Stimulated activated CD8-positive, alpha-beta memory T cell treated with anti-CD3 and anti-CD28 coated beads, Interleukin-12 subunit alpha, Interleukin-12 subunit beta, amount 100 ng/mL, for 24 hours (primary cell): ENCODE data around the gene REXO4.
"Not testable (repeated sequence)": the region's sequence is repeated elsewhere in the genome, so short reads cannot be mapped to it uniquely, and the experiment has no call there.

ENCODE experiments used
- DNase-seq: peaks from one replicate; pipeline ENCODE4 v3.0.0-alpha.2; 2020; ENCODE audit errors: extremely low read depth

Gene REXO4

DNA sequence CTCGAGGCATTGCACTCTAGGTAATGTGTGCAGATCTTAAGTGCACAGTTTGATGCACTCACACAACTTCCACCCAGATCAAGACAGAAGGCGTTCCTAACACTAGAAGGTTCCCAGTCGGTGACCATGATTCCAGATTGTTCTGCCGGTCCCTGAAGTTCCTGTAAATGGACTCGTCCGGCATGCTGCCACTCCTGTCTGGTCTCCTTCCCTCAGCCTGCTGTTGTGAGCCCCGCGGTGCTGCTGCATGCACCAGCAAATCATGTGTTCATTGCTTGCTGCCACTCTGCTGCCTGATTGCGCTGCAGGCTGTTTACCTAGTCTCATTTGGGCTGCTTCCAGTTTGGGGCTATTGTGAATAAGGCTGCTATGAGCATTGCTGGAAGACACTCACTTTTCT is 30.1 kb downstream of the REXO4 start:
- DNase-seq = no peak

DNA sequence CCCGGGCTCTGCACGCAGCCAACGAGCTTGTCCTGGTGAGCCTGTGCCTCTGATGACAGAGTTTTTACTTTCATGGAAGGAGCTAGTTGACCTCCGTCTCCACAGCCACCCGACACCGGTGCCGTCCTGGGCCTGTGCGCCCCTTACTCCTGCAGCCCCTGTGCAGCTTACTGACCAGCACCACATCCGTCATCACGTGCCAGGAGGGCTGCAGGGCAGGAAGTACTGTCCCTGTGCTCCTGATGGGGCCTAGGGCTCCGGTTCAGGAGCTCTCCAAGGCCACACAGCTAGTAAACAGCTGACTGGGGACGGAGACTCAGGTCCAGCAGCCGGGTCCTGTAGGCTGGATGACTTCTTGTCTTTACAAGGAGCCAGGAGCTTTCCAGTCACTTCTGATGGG is 31.5 kb downstream of the REXO4 start:
- no peak for DNase-seq

DNA sequence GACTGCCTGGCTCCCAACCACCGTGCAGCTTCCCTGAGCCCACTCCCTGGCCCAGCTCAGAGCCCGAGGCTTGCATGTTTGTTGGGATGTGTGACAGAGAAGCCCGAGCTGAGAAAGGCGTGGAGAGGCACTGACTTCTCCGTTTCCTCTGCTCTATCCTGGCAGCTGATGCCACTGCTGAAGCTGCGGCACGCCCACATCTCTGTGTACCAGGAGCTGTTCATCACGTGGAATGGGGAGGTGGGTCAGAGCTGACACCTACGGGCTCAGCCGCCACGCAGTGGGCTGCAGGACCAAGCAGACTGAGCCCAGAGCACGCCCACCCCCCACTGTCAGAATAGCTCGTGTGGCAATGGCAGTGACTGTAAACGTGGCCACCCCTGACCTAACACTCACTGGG is 32.4 kb downstream of the REXO4 start:
- DNase-seq = no peak

DNA sequence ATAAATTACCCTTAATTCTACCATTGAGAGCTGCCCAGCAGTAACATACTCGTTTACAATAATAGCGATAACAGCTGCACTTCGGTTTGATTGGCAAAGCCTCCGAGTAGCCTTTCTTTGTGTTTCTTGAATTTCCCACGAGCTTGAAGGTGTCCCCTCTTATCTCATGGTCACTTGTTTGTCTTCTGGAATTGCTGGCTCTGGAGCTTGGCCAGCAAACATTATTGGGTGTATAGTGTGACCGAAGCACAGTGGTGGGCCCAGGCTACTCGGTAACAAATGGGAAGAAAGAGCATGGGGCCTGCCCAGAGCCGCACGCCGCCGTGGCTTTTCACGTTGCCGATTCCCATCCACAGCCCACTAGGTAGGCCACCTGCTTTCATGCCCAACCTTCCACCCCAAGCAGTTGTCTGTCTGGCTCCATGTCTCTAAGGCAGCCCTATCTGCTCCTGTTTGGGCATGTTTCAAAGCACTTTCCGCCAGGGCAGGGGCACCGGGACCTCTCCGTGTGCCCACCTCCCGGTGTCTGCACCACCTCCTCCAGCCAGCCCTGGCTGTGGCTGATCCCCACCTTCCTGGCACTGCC is 33.0 kb downstream of the REXO4 start:
- no peak for DNase-seq

DNA sequence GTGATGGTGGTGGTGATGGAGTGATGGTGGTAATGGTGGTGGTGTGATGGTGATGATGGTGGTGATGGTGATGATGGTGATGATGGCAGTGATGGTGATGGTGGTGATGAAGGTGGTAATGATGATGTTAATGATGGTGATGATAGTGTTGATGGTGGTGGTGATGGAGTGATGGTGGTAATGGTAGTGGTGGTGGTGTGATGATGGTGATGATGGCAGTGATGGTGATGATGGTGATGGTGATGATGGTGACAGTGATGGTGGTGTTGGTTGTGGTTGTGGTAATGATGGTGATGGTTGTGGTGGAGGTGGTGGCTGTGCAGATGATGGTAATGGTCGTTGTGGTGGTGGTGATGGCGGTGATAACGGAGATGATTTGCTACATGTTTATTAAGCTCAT is 34.4 kb downstream of the REXO4 start:
- DNase-seq = no peak

DNA sequence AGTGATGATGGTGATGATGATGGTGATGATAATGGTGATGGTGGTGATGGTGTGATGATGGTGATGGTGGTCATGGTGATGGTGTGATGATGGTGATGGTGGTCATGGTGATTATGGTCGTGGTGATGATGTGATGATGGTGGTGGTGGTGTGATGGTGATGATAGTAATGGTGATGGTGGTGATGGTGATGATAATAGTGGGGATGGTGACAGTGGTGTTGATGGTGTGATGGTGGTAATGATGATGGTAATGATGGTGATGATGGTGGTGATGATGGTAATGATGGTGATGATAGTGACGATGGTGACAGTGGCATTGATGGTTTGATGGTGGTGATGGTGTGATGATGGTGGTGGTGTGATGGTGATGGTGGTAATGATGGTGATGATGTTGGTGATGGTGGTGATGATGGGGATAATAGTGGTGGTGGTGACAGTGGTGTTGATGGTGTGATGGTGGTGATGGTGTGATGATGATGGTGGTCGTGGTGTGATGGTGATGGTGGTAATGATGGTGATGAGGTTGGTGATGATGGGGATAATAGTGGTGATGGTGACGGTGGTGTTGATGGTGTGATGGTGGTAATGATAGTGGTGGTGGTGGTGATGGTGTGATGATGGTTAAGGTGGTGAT is 35.2 kb downstream of the REXO4 start:
- no peak for DNase-seq

DNA sequence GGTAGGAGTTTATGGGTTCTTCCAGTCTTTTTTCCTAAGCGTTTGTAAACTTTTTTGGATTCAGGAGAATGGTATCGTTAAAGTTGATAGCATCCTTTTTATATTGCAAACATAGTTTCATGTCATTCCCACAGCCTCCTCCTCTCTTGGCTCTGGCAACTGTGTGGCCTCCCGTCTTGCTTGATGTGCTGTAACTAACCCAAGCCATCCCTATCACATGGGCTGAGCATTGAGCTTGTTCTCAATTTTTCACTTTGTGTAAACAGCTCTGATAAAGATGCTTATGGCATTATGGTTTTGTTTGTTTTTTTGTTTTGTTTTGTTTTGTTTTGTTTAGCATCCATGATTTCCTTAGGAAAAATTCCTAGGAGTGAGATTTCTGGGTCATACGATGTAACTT is 37.1 kb downstream of the REXO4 start:
- DNase-seq = no peak

DNA sequence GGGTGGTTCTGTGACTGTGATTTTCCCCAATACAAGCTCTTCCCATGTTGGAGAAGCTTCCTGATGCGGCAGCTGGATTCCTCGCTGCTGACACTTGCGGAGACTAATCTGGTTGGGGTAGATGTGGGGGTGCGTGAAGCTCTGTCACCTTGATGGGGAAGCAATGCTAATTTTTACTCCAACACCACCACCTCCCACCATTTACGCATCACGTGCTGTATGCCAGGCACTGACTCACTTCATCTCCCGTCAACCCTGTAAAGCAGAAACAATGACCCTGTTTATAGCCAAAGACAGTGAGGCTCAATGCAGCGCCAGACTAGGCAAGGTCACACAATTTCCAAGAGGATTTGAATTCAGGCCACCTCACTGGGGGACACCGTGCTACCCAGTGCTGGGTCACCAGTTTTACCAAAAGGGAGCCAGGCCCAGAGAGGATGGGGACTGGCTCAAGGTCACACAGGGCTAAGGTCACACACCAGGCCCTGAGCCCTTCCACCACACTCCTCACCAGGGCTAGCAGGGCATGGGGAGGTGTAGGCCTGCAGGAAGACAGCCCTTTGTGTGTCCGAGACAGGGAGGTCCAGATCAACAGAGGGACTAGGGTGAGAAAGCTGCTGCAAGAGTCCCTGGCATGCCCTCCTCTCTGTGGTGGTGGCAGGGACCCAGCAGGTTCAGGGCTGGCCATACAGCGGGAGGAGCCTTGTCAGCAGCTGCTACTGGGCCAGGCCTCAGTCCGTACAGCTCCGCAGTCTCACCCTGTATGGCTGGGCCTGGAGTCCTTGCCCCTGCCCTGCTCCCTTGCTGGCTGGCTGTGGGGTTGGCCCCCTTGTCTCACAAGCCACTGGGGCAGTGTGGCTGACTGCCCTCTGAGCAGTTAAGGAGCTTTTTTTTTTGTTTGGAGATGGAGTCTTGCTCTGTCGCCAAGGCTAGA is 38.4 kb downstream of the REXO4 start:
- DNase-seq = no peak

DNA sequence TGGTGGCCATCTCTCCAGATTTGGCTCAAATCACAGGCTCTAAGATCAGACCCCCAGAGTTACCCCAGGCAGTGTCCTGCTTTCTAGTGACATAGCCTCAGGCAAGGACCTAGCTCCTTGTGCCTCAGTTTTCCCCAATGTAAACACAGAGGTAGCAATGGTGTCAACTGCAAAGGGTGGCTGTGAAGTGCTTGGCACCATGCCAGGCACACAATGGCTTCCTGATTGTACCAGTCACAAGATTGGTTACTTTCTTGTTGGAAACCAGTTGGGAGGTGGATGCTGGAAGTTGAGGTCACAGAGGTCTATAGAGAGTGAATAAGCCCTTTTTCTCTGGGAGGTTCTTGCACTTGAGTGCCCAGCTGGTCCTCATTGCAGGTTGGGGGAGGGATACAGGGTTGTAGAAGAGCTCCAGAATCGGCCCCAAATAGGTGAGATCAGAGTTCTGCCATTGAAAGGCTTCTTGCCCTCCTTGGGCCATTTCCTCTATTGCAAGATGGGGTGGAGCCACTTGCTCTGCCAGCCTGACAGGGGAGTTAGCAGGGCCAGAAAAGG is 39.3 kb downstream of the REXO4 start:
- DNase-seq = no peak

DNA sequence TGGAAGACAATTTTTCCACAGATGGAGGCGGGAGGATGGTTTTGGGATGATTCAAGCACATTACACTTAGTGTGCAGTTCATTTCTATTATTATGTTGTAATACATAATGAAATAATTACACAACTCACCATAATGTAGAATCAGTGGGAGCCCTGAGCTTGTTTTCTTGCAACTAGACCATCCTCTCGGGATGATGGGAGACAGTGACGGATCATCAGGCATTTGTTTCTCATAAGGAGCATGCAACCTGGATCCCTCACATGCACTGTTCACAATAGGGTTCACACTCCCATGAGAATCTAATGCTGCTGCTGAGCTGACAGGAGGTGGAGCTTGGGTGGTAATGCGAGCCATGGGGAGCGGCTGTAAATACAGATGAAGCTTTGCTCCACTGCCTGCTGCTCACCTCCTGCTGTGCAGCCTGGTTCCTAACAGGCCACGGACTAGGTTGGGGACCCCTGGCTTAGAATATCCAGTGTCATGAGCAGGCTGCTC is 40.0 kb downstream of the REXO4 start:
- DNase-seq = no peak

DNA sequence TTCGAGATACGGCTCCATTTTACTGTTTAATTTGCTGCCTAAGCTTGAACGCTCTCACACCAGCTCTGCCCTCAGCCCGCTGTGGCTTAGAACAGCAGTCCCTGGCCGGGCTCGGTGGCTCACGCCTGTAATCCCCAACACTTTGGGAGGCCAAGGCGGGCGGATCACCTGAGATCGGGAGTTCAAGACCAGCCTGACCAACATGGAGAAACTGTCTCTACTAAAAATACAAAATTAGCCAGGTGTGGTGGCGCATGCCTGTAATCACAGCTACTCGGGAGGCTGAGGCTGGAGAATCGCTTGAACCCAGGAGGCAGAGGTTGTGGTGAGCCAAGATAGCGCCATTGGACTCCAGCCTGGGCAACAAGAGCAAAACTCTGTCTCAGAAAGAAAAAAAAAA is 40.5 kb downstream of the REXO4 start:
- DNase-seq = not testable (repeated sequence)

DNA sequence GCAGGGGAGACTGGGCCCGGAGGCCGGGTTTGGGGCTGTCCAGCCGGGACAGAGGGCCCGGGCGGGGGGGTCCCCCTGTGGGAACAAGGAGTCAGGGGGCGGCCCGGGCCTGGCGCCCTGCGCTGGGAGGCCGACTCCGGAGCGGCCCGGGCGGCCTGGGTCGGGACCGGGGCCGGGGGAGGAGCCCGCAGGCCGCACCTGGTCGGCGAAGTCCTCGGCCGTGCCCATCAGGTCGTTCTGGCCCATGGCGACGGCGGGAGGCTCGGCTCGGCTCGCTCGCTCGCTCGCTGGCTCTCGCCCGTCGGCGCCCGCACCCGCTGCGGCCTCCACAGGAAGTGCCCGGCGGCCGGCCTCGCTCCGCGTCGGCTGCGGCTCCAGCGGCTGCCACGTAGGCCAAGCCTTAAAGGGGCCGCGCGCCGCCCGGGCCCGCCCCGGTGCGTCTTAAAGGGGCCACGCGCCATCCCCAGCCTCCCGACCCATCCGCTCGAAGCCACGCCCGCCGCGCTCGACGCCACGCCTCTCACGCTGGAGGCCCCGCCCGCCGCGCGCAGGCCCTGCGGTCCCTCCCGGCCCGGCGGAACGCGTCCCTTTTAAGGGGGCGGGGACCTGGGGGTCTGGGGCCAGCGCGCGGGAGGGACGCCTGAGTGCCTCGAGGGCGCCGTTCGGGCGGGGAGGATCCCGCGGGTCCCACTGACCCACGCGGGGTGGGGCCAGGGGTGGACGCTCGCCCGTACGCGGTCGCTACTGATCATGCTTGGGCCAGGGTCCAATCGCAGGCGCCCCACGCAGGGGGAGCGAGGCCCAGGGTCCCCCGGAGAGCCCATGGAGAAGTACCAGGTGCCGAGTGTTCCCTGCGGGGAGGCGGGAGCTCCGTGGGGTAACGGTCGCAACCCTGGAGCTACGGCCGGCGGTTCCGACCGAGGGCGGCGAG is 41.8 kb downstream of the REXO4 start, which contains the start of the genes STKLD1 and SURF4:
TSS of gene STKLD1 (plus strand) at position 643 of the 931 bp plus-strand sequence. CDS start at position 751, 108 bp downstream.
TSS of gene SURF4 (minus strand) at position 337 of the 931 bp plus-strand sequence. CDS start at position 246, 91 bp downstream.
- peak; percentile 89 for DNase-seq

DNA sequence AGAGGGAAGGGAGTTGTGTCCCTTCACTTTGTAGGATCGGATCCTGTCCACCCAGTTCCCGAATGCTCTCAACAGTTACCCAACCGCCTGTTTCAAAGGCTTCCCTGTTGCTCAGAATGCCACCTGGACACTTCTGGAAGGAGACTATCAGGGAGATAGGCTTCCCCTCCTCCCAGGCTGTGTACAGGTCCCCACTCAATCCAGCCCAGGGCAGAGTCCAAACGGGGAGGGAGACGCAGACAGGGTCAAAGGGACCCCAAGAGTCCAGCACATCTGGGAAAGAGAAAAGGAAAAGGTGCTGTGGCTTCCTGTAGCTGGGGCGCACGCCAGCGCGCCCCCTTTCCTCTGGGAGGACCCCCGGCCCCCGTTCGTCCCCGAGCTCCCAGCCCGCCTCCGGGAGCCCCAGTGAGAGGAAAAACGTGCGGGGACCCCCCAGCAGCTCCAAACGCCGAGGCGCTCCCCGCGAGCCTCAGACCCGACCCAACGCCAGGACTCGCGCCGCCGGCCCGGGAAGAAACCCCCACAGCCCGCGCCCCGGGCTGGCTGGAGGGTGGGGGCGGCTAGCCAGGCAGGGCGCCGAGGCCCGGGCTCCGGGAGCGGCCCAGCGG is 42.6 kb downstream of the REXO4 start:
- DNase-seq = no peak

DNA sequence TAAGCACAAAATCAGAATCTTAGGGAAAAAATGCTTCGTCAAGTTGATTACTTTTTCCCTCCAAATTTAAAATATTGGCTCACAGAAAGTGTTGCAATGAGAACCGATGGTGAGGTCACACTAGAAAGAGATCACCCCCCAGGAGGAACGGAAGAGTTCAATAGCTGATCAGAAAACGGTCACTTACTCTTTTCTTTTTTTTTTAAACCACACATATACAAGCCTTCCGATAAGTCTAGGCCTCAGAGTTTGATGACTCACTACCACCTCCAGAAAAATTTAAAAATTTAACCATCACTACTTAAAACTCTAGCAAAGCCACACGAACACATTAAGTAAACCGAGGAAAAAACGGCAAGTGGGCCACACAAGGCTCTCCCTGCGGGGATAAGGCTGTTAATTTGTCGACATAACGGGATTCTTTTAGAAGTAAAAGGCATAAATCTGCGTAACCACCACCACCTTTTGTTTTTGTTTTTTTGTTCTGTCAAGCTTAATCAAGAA is 43.1 kb downstream of the REXO4 start:
- no peak for DNase-seq

DNA sequence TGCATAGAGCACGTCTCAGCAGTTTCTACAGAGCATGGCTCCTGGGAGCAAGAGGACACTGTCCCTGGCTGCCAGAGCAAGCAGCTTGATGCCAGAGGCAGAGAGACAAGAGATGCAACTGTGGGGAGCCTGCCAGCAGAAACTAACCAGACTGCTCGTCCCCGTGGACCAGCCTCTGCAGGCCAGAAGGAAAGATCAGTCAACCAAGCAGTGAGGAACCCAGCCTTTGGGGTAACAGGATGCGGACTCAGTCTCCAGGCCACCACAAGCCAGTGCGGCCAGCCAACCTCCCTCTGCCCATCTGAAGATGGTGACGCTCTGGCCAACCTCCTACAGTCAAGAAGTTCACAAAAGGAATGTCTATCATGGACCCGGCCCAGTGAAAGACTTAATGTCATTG is 45.7 kb downstream of the REXO4 start:
- DNase-seq = no peak

DNA sequence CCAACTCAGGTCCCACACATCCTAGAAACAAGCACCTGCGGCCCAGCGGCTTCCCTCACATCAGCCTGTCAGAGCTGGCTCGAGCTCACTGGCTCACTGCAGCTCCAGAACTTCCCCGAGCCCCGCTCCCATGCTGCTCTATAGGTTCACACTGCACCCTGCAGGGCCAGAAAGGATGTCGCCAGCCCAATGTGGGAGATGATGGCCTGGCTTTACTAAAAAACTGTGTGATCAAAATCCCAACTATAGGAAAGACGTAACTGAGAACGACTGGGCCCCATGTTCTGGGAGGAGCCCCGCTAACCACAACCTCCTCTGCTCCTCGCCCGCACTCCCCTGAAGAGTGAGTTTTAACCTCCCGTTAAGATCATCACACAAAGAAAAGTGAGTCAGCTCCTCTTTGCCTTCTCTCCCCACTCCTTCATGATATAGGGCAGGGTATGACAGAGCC is 46.5 kb downstream of the REXO4 start:
- DNase-seq = no peak

DNA sequence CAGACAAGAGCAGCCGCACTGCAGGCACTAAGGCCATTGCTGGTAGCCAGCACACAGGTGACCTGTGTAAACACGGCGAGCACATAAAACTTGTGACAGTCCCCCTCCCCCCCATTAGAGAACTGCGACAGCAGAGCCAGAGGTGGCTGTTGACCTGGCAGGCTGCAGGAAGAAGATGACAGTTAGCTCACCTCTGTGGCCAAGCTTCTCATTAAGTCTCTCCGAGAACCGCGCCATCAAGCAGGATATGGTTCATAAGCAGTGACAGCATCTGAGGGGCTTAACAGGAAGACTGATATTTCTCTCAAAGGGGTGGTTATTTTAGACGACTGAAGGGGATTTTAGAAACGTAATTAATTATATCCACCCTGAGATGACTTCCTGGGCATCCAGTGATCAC is 47.1 kb downstream of the REXO4 start:
- no peak for DNase-seq

DNA sequence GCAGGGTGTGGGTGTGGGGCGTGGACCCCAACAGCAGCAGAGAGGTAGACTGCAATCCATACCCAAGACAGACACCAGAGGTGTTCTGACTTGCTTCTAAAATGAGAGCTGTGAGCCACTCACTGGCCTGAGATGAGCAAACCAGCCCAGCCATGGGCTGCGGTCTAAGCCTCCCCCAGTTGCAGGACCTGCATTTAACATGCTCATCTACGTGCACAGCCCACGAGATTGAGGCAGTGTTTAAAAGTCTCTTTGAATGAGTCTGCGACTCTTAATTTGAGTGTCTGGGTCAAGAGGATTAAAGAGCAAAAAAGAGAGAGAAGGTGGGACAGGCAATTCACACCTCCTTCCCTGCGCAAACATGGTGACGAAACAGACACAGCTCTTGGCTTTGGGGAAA is 47.9 kb downstream of the REXO4 start:
- no peak for DNase-seq

DNA sequence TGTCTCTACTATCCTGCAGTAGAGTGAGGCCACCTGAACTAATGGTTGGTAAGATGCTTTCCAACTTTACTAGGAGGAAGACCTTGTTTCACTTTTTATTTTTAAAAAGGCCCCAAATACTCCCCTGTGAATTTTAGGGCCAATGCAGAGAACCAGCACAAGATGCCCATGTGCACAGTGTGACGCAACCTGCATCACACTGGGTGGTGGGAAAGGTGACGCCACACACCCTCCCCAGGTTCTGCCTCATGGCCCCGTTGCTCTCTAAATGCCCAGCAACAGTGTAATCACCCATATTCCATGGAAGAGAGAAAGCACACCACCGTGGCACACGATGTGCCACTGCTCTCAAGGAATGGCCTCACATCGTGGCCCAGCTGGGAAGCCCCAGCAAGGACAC is 48.4 kb downstream of the REXO4 start:
- no peak for DNase-seq

DNA sequence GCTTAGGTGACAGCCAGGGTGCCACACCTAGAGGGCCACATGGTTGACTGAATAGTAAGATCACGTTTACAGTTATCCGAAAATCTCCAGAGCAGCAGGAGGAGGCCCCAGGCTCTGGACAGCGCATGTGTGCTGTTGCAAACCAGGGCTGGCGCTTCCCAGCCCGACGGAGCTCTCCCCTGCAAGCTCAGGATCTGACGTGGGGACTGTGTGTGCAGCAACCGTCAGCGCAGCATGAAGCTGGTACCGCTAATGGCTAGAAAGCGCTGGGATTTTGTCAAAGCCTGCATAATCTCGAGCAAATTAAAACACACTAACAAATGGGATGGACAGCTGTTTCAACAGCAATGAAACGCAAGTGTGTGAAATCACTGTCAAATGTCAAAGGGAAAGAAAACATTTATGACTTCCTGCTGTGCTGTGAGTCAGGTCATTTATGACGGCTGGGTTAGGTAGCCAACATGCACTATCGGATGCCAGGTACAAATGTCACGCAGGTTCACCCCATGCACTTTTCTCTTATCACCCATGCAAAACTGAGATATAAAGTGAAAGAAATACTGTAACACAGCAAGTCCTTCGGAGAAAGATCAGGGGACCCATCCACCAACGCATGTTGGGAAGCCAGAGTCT is 49.4 kb downstream of the REXO4 start:
- DNase-seq = no peak
